Measurements from ENCODE around the gene NTN3. TPM values are rescaled to one million over a fixed set of nuclear protein-coding genes. Genes with fewer than 3 reads are reported as not detected.

NTN3 gene
- total RNA-seq, 3 donors from 2014 or later (not counting 1 experiment from before 2014, with no cell fraction given): not detected

GRCh38 chr16:2516391-2517240 lies 45.5 kb downstream of the NTN3 start:
- Mint-ChIP-seq H3K4me1 (peaks cover 66 to 82% of the 10 kb centered on the region in 2 donors), H3K36me3 (no peaks in the 10 kb centered on the region), H3K9me3 (no peaks in the 10 kb centered on the region), H3K27ac (peak overlapping the region; percentile 89 to 91), H3K27me3 (ENCODE audit: low read depth in 2 of 2) (peaks cover 0 to 4% of the 10 kb centered on the region in 2 donors), H3K4me3 (peak overlapping the region; percentile 86)
- ATAC-seq: no peak
- H3K36me3 ChIP-seq (ENCODE audit: control insufficient read depth, insufficient read depth, low read length): peaks cover 4% of the 10 kb centered on the region
- no peak for DNase-seq
- H3K27me3 ChIP-seq (ENCODE audit: control insufficient read depth, insufficient read depth, low read length): no peaks in the 10 kb centered on the region
- no peaks in the 10 kb centered on the region for H3K9me3 ChIP-seq (ENCODE audit: control insufficient read depth, insufficient read depth, low read length)
- peaks cover 80% of the 10 kb centered on the region for H3K4me1 ChIP-seq (ENCODE audit: control insufficient read depth, insufficient read depth, low read length)
- TF ChIP-seq, protein P1, sequence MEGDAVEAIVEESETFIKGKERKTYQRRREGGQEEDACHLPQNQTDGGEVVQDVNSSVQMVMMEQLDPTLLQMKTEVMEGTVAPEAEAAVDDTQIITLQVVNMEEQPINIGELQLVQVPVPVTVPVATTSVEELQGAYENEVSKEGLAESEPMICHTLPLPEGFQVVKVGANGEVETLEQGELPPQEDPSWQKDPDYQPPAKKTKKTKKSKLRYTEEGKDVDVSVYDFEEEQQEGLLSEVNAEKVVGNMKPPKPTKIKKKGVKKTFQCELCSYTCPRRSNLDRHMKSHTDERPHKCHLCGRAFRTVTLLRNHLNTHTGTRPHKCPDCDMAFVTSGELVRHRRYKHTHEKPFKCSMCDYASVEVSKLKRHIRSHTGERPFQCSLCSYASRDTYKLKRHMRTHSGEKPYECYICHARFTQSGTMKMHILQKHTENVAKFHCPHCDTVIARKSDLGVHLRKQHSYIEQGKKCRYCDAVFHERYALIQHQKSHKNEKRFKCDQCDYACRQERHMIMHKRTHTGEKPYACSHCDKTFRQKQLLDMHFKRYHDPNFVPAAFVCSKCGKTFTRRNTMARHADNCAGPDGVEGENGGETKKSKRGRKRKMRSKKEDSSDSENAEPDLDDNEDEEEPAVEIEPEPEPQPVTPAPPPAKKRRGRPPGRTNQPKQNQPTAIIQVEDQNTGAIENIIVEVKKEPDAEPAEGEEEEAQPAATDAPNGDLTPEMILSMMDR (IDR thresholded peaks at IDR 0.05): no peak
- H3K4me3 ChIP-seq (ENCODE audit: low read length): no peak overlapping the region
- WGBS (ENCODE audit: insufficient coverage): 52% methylated on average over 11 of the region's 11 CpGs
- H3K27ac ChIP-seq (ENCODE audit: low read length): peak overlapping the region; percentile 91
- intact Hi-C loops (cut with micrococcal nuclease): no loop called here

GRCh38 chr16:2517954-2518605 lies 47.0 kb downstream of the NTN3 start:
- H3K4me3 Mint-ChIP-seq: peak overlapping the region; percentile 49
- TF ChIP-seq, protein P1 (IDR thresholded peaks at IDR 0.05): no peak
- no peaks in the 10 kb centered on the region for H3K27me3 Mint-ChIP-seq (ENCODE audit: low read depth in 2 of 2)
- peaks cover 6% of the 10 kb centered on the region for H3K36me3 ChIP-seq (ENCODE audit: control insufficient read depth, insufficient read depth, low read length)
- H3K27me3 ChIP-seq (ENCODE audit: control insufficient read depth, insufficient read depth, low read length): no peaks in the 10 kb centered on the region
- H3K9me3 ChIP-seq (ENCODE audit: control insufficient read depth, insufficient read depth, low read length): no peaks in the 10 kb centered on the region
- DNase-seq (no peak), ATAC-seq (no peak)
- peaks cover 71% of the 10 kb centered on the region for H3K4me1 ChIP-seq (ENCODE audit: control insufficient read depth, insufficient read depth, low read length)
- H3K27ac ChIP-seq (ENCODE audit: low read length): no peak overlapping the region
- no peak overlapping the region for H3K4me3 ChIP-seq (ENCODE audit: low read length)
- intact Hi-C loops (cut with micrococcal nuclease): no loop called here
- H3K36me3 Mint-ChIP-seq: no peaks in the 10 kb centered on the region
- H3K9me3 Mint-ChIP-seq: no peaks in the 10 kb centered on the region
- H3K4me1 Mint-ChIP-seq: peaks cover 54 to 70% of the 10 kb centered on the region in 2 donors
- WGBS (ENCODE audit: insufficient coverage): 87% methylated on average over 12 of the region's 12 CpGs
- H3K27ac Mint-ChIP-seq: peak overlapping the region; percentile 89 to 91

DNA sequence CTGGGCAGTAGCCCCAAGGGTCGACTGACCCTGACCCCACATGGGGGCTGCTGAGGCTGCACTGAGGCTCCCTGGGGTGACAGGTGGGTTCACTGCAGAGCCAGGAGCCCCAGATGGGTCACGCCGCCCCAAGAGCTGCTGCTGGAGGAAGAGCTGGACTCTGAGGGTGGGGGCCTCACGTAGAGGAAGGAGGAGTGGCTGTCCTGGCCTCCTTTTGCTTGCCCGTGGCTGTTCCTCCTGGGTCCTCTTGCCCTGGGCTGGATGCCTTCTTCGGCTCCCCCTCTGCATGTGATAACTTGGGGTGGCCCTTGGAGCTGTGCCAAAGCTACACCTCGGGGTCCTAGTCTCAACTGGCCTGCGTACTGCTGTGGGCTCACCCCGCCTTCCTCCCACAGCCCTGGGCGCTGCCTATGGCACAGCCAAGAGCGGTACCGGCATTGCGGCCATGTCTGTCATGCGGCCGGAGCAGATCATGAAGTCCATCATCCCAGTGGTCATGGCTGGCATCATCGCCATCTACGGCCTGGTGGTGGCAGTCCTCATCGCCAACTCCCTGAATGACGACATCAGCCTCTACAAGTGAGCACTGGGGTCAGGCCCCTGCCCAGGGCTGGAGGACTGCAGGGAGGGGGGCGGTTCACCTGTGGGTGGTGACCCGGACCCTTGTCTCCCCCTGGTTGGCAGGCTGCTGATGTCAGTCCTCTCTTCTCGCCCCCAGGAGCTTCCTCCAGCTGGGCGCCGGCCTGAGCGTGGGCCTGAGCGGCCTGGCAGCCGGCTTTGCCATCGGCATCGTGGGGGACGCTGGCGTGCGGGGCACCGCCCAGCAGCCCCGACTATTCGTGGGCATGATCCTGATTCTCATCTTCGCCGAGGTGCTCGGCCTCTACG lies 48.0 kb downstream of the NTN3 start:
- Histone ChIP-seq H3K36me3 (ENCODE audit: control insufficient read depth, insufficient read depth, low read length) (peaks cover 14% of the 10 kb centered on the region), H3K27ac (ENCODE audit: low read length) (peak overlapping the region; percentile 66), H3K27me3 (ENCODE audit: control insufficient read depth, insufficient read depth, low read length) (no peaks in the 10 kb centered on the region), H3K4me1 (ENCODE audit: control insufficient read depth, insufficient read depth, low read length) (peaks cover 66% of the 10 kb centered on the region), H3K9me3 (ENCODE audit: control insufficient read depth, insufficient read depth, low read length) (no peaks in the 10 kb centered on the region), H3K4me3 (ENCODE audit: low read length) (no peak overlapping the region)
- 91% methylated on average over 39 of the region's 39 CpGs for WGBS (ENCODE audit: insufficient coverage)
- DNase-seq (no peak), ATAC-seq (no peak)
- H3K4me3 Mint-ChIP-seq: peak overlapping the region; percentile 83
- H3K27ac Mint-ChIP-seq: peak overlapping the region; percentile 89 to 91
- TF ChIP-seq, protein P1 (IDR thresholded peaks at IDR 0.05): no peak
- no peaks in the 10 kb centered on the region for H3K27me3 Mint-ChIP-seq (ENCODE audit: low read depth in 2 of 2)
- H3K36me3 Mint-ChIP-seq: no peaks in the 10 kb centered on the region
- H3K4me1 Mint-ChIP-seq: peaks cover 52 to 67% of the 10 kb centered on the region in 2 donors
- intact Hi-C loops (cut with micrococcal nuclease): no loop called here
- no peaks in the 10 kb centered on the region for H3K9me3 Mint-ChIP-seq
